K562 (cell line): ENCODE measurements around the gene PUM1. TPM values are rescaled to one million over a fixed set of nuclear protein-coding genes. Genes with fewer than 3 reads are reported as not detected.
A peak's percentile ranks its signal among the peaks of the same experiment; 100 is the strongest.

Experiments used
- ATAC-seq: fragments of 200-7000 bp; cut with Tn5 transposase; 3 replicates; pipeline ENCODE4 v1.9.1; 2020; ENCODE audit warnings: moderate library complexity
- BruUV-seq: library from RNA; stranded (reverse); fragments of 400-500 nt; replicated peaks from 2 replicates; lab custom pipeline; 2021; lab: Mats Ljungman, UMichigan
- CTCF ChIA-PET: fragments of 300-600 bp; formaldehyde crosslinking; extraction: SDS; loops from one replicate; lab custom pipeline; 2021; ENCODE audit warnings: low intra/inter-chr PET ratio; lab: Yijun Ruan, JAX
- POLR2A ChIA-PET: fragments of 300-600, 350-650 bp; sonication (Branson Sonifier 250); formaldehyde crosslinking; extraction: SDS; loops from one replicate; lab custom pipeline; 2021; ENCODE audit warnings: antibody characterized with exemption, inconsistent platforms; lab: Yijun Ruan, JAX
- DNase-seq, 4 experiments: peaks; one replicate each; pipeline versions ENCODE4 v3.0.0 to v3.0.0-alpha.2; 2011 to 2018; ENCODE audit warnings: low spot score in 3 of 4, mixed read lengths in 3 of 4; ENCODE audit errors: extremely low read depth in 1 of 4
- FAIRE-seq: peaks from 2 replicates; lab custom pipeline; 2011; peaks lifted over from hg19 to GRCh38; lab: Jason Lieb, UNC
- H2AFZ ChIP-seq: 2 replicates; pipeline ENCODE4 v1.6.0; 2011; ENCODE audit warnings: low read depth, low read length, control low read depth, inconsistent platforms
- H3K27ac ChIP-seq: fragments of 200-600 bp; 3 replicates; pipeline ENCODE4 v1.8.0; 2011; ENCODE audit warnings: low read depth, mild to moderate bottlenecking, control low read depth, inconsistent platforms, low read length, moderate library complexity, mixed read lengths; ENCODE audit errors: extremely low read depth
- H3K27me3 ChIP-seq, 2 experiments: fragments of 300-600 bp in 1 of 2; 2 replicates in 1 of 2; 3 replicates in 1 of 2; pipeline versions ENCODE4 v1.6.0 to v1.8.0; 2011; ENCODE audit warnings: inconsistent platforms in 2 of 2, low read length in 2 of 2, mild to moderate bottlenecking in 1 of 2, mixed read lengths in 1 of 2, moderate library complexity in 1 of 2; ENCODE audit not compliant: control insufficient read depth in 2 of 2, insufficient read depth in 2 of 2
- H3K36me3 ChIP-seq: fragments of 300-600 bp; 3 replicates; pipeline ENCODE4 v1.8.0; 2011; ENCODE audit warnings: mild to moderate bottlenecking, low read length, inconsistent platforms; ENCODE audit not compliant: control insufficient read depth, insufficient read depth
- H3K4me1 ChIP-seq, 2 experiments: fragments of 200-600 bp in 1 of 2; replicated peaks in 1 of 2; 2 replicates in 1 of 2; 3 replicates in 1 of 2; pipeline versions ENCODE4 v1.5.1 to v1.8.0; 2011; ENCODE audit warnings: inconsistent platforms in 2 of 2, low read length in 2 of 2, mild to moderate bottlenecking in 1 of 2, mixed read lengths in 1 of 2, moderate library complexity in 1 of 2; ENCODE audit not compliant: control insufficient read depth in 2 of 2, insufficient read depth in 2 of 2
- H3K4me2 ChIP-seq: 2 replicates; pipeline ENCODE4 v1.6.1; 2011; ENCODE audit warnings: low read length, control low read depth, inconsistent platforms, mixed read lengths; ENCODE audit not compliant: insufficient read depth
- H3K4me3 ChIP-seq: fragments of 200-600 bp; sonication (generic), shearing (Covaris generic); 2 replicates; pipeline ENCODE4 v1.5.1; 2016; ENCODE audit warnings: control low read depth, inconsistent platforms
- H3K79me2 ChIP-seq: fragments of 200-600 bp; 3 replicates; pipeline ENCODE4 v1.8.0; 2011; ENCODE audit warnings: low read length, inconsistent platforms; ENCODE audit not compliant: control insufficient read depth, insufficient read depth
- H3K9ac ChIP-seq, 2 experiments: 2 replicates each; pipeline versions ENCODE4 v1.6.0 to v1.6.1; 2011; ENCODE audit warnings: low read depth in 2 of 2, low read length in 2 of 2, control low read depth in 1 of 2, inconsistent platforms in 1 of 2, mild to moderate bottlenecking in 1 of 2, mixed read lengths in 1 of 2; ENCODE audit not compliant: insufficient read depth in 1 of 2
- H3K9me1 ChIP-seq: one replicate; pipeline ENCODE4 v1.6.0; 2011; ENCODE audit warnings: inconsistent platforms, mild to moderate bottlenecking, low read length, moderate library complexity; ENCODE audit not compliant: control insufficient read depth, insufficient read depth
- H3K9me3 ChIP-seq: replicated peaks from 2 replicates; pipeline ENCODE4 v1.5.1; 2011; ENCODE audit warnings: low read depth, low read length, inconsistent platforms; ENCODE audit not compliant: control insufficient read depth, insufficient read depth
- H4K20me1 ChIP-seq: replicated peaks from 2 replicates; pipeline ENCODE4 v1.6.1; 2011; ENCODE audit warnings: low read length, inconsistent platforms, mixed read lengths; ENCODE audit not compliant: control insufficient read depth, insufficient read depth
- KDM1A ChIP-seq, 2 experiments: fragments of 450-650 bp; IDR thresholded peaks; 2 replicates each; pipeline ENCODE4 v1.6.1; 2016; ENCODE audit warnings: mild to moderate bottlenecking in 2 of 2
- MEIS2 ChIP-seq: fragments of 450-650 bp; IDR thresholded peaks from 2 replicates; pipeline ENCODE4 v1.6.1; 2014; ENCODE audit warnings: mild to moderate bottlenecking; ENCODE audit not compliant: partially characterized antibody
- NFIC ChIP-seq: fragments of 450-650 bp; IDR thresholded peaks from 2 replicates; pipeline ENCODE4 v1.6.1; 2017; ENCODE audit warnings: mild to moderate bottlenecking, inconsistent platforms
- NRF1 ChIP-seq, 2 experiments: fragments of 450-650 bp; IDR thresholded peaks in 1 of 2; conservative IDR thresholded peaks in 1 of 2; 2 replicates each; pipeline ENCODE4 v1.6.1; 2014; ENCODE audit warnings: mild to moderate bottlenecking in 2 of 2
- PURB ChIP-seq: sonication (generic); formaldehyde crosslinking; IDR thresholded peaks from 2 replicates; pipeline ENCODE4 v1.9.0; 2021; ENCODE audit warnings: low read depth, mild to moderate bottlenecking, missing genetic modification reagents
- WGBS: fragments of 100-300 bp; shearing (Covaris generic); methylation state at CpG from one replicate; pipeline ENCODE4 v1.1.6; 2016; ENCODE audit warnings: low coverage, mixed read lengths; ENCODE audit not compliant: insufficient coverage; ENCODE audit errors: missing lambda C conversion rate; 5-methylcytosine and 5-hydroxymethylcytosine counted together
- in situ Hi-C: fragments of 300-500 bp; cut with MboI; formaldehyde crosslinking; loops from 4 replicates; pipeline ENCODE4 v1.15.0; 2018; ENCODE audit warnings: inconsistent platforms, mixed read lengths
- intact Hi-C: fragments of 100-400 bp; cut with micrococcal nuclease; formaldehyde crosslinking; loops from 2 replicates; pipeline ENCODE4 v1.14.2; 2022
- polyA plus RNA-seq, 8 experiments: library from polyadenylated mRNA; depleted of rRNA in 4 of 8; stranded (reverse) in 5 of 8; unstranded in 3 of 8; fragments of >200 nt; fragmentation: Nextera tagmentation in 2 of 8; fragmentation: Illumina TruSeq in 1 of 8; extraction: Ambion mirVana in 2 of 8; extraction: Trizol in 1 of 8; gene quantifications; 2 replicates each; pipeline versions ENCODE4 v1.2.1 to v1.2.3, GENCODE V29; 2011 to 2014; ENCODE audit warnings: inconsistent platforms in 1 of 8, missing spikeins in 1 of 8
- total RNA-seq, 7 experiments: library from RNA; depleted of rRNA in 6 of 7; stranded (reverse); fragments of >200 nt in 6 of 7; fragmentation: Illumina TruSeq in 2 of 7; extraction: Trizol in 2 of 7; gene quantifications; 2 replicates each; pipeline versions ENCODE4 v1.2.1 to v1.2.3, GENCODE V29; 2011 to 2021; ENCODE audit warnings: low replicate concordance in 1 of 7
- TF ChIP-seq, protein P1 (sequence below), 2 experiments: IDR thresholded peaks in 1 of 2; conservative IDR thresholded peaks in 1 of 2; 2 replicates each; pipeline ENCODE4 v1.6.1; 2016; ENCODE audit warnings: low read depth in 2 of 2, mild to moderate bottlenecking in 1 of 2, missing compliant biosample characterization in 1 of 2, missing genetic modification characterization in 1 of 2, moderate library complexity in 1 of 2

The PUM1 gene
- total and polyA plus RNA-seq, 9 of the 15 experiments (the other 6 are each of a cell fraction or from before 2014, with no cell fraction given), result 37.7 to 104 (median 55.7) TPM

DNA sequence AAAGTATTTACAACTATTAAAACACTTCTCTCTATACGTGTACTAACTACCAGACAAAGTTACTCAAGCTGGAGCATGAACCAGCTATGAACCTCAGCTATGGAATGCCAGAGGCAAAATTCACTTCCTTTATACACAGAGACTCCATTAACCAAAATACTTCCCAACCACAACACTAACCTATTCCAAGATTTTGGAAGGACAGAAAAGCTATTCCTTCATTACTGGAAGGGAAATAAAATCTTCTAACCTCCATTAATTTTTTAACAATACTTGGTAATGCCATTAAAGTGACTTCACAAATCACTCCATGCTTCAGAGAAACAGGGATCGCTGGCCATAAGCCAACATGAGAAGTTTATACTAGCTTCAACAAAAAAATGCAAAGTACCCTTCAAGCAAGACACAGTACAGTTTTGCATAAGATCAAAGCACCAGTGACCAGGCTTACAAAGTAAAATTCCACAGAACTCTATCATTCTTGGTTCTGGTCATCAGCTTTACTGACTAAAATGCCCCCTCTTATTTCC, 58.0 kb downstream of the PUM1 start:
- Histone ChIP-seq H3K9me1 (no peaks in the 10 kb centered on the region), H3K4me1 (no peaks in the 10 kb centered on the region), H4K20me1 (peaks cover 43% of the 10 kb centered on the region), H3K4me3 (no peak overlapping the region), H3K27me3 (no peaks in the 10 kb centered on the region), H3K79me2 (peaks cover 97% of the 10 kb centered on the region), H2AFZ (no peak overlapping the region), H3K36me3 (peaks cover 70% of the 10 kb centered on the region), H3K9ac (no peak overlapping the region), H3K27ac (no peak overlapping the region), H3K4me2 (no peak overlapping the region), H3K9me3 (no peaks in the 10 kb centered on the region)
- intact Hi-C loops (no loop called here), in situ Hi-C loops (no loop called here)
- ATAC-seq, result no peak
- POLR2A ChIA-PET, result interaction anchor here (0.7 to 2.6 kb wide), 7 partner anchors 9 to 58 kb away, joined by 3 to 6 read pairs (median 4); no protein-coding TSS in a partner anchor
- peak; percentile 55 for FAIRE-seq
- no peak for DNase-seq
- TF ChIP-seq NFIC (peak; percentile 24; the same call in 1 of the 2 replicates), NRF1 (conservative IDR thresholded peaks at IDR 0.05 in 1 of 2, IDR thresholded peaks at IDR 0.05 in 1 of 2) (no peak), MEIS2 (no peak), PURB (CRISPR knock-in tag) (no peak)
- BruUV-seq, result no TSS peak
- CTCF ChIA-PET, result no interaction called here
- WGBS, result 83% methylated on average over 2 of the region's 2 CpGs

DNA sequence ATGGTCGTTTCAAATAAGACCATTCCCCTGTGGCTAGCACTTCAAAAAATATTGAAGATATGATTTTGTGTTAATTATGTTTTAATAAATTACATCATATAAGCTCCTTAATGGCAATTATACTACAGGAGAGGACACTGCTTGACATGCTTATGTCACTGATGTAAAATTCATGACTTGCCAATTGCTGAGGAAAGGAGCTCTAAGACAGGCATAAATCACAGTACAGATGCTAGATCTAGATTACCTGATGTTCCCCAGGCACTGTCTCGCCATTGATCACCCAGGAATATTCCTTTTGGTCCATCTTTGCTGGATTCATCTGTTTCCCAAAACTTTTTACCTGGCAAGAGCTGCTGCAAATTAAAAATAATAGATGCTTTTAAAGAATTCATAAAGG, 58.8 kb downstream of the PUM1 start:
- H3K79me2 ChIP-seq, result peaks cover 97% of the 10 kb centered on the region
- CTCF ChIA-PET, result no interaction called here
- POLR2A ChIA-PET, result interaction anchor here (0.6 to 2.6 kb wide), 8 partner anchors 8 to 168 kb away, joined by 3 to 6 read pairs (median 4); no protein-coding TSS in a partner anchor
- ATAC-seq, result no peak
- intact Hi-C loops (no loop called here), in situ Hi-C loops (no loop called here)
- BruUV-seq, result no TSS peak
- H3K27ac ChIP-seq, result no peak overlapping the region
- TF ChIP-seq KDM1A (IDR thresholded peaks at IDR 0.05), result no peak
- TF ChIP-seq MEIS2, result peak; percentile 61
- TF ChIP-seq, protein P1, sequence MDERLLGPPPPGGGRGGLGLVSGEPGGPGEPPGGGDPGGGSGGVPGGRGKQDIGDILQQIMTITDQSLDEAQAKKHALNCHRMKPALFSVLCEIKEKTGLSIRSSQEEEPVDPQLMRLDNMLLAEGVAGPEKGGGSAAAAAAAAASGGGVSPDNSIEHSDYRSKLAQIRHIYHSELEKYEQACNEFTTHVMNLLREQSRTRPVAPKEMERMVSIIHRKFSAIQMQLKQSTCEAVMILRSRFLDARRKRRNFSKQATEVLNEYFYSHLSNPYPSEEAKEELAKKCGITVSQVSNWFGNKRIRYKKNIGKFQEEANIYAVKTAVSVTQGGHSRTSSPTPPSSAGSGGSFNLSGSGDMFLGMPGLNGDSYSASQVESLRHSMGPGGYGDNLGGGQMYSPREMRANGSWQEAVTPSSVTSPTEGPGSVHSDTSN (CRISPR knock-in tag; IDR thresholded peaks at IDR 0.05; ENCODE audit: low read depth), result no peak
- TF ChIP-seq, protein P1 (tag; conservative IDR thresholded peaks at IDR 0.05; ENCODE audit: low read depth), result peak; percentile 70; the same call in 1 of the 2 replicates
- peaks cover 39% of the 10 kb centered on the region for H4K20me1 ChIP-seq
- no peaks in the 10 kb centered on the region for H3K9me1 ChIP-seq
- no peak overlapping the region for H3K4me2 ChIP-seq
- FAIRE-seq, result no peak
- no peak for DNase-seq
- no peak overlapping the region for H3K9ac ChIP-seq
- no peaks in the 10 kb centered on the region for H3K9me3 ChIP-seq
- peaks cover 78% of the 10 kb centered on the region for H3K36me3 ChIP-seq
- H3K4me3 ChIP-seq, result no peak overlapping the region
- WGBS, result 66% methylated on average over 2 of the region's 2 CpGs
- H2AFZ ChIP-seq, result no peak overlapping the region
- H3K4me1 ChIP-seq, result no peaks in the 10 kb centered on the region
- H3K27me3 ChIP-seq, result no peaks in the 10 kb centered on the region
